HepG2 (cell line): ENCODE data around the gene DAPK1. TPM values are rescaled to one million over a fixed set of nuclear protein-coding genes. Genes with fewer than 3 reads are reported as not detected.

Experiments used
- ATAC-seq: fragments of 200-7000 bp; cut with Tn5 transposase; 3 replicates; pipeline ENCODE4 v1.9.1; 2020; ENCODE audit warnings: mild to moderate bottlenecking, moderate library complexity
- BruUV-seq: library from RNA; stranded (reverse); fragments of 400-500 nt; replicated peaks from 2 replicates; lab custom pipeline; 2021; lab: Mats Ljungman, UMichigan
- CTCF ChIA-PET: fragments of 300-600 bp; formaldehyde crosslinking; extraction: SDS; loops from one replicate; lab custom pipeline; 2021; ENCODE audit warnings: low total read pairs, inconsistent platforms, low intra/inter-chr PET ratio; lab: Yijun Ruan, JAX
- POLR2A ChIA-PET: fragments of 350-600 bp; sonication (Branson Sonifier 250); formaldehyde crosslinking; loops from one replicate; lab custom pipeline; 2020; ENCODE audit warnings: antibody characterized with exemption, inconsistent platforms; lab: Yijun Ruan, JAX
- DNase-seq: peaks from one replicate; pipeline ENCODE4 v3.0.0-alpha.2; 2015; ENCODE audit warnings: low spot score
- FAIRE-seq: peaks from 3 replicates; lab custom pipeline; 2011; peaks lifted over from hg19 to GRCh38; lab: Jason Lieb, UNC
- H2AFZ ChIP-seq: one replicate; pipeline ENCODE4 v1.6.1; 2011; ENCODE audit warnings: low read length, inconsistent platforms
- H3K27ac ChIP-seq: fragments of 300-600 bp; 3 replicates; pipeline ENCODE4 v1.8.0; 2011; ENCODE audit warnings: mixed run types, mild to moderate bottlenecking, mixed read lengths, low read length, inconsistent platforms; ENCODE audit not compliant: insufficient read depth; ENCODE audit errors: extremely low read length
- H3K27me3 ChIP-seq, 2 experiments: fragments of 200-600 bp in 1 of 2; 2 replicates in 1 of 2; 3 replicates in 1 of 2; pipeline versions ENCODE4 v1.6.0 to v1.8.0; 2011; ENCODE audit warnings: low read length in 2 of 2, mild to moderate bottlenecking in 2 of 2, moderate library complexity in 2 of 2, inconsistent platforms in 1 of 2; ENCODE audit not compliant: insufficient read depth in 2 of 2, control insufficient read depth in 1 of 2
- H3K36me3 ChIP-seq, 2 experiments: fragments of 200-600 bp in 1 of 2; replicated peaks in 1 of 2; 2 replicates in 1 of 2; 3 replicates in 1 of 2; pipeline versions ENCODE4 v1.5.1 to v1.8.0; 2011; ENCODE audit warnings: low read length in 2 of 2, inconsistent platforms in 1 of 2; ENCODE audit not compliant: insufficient read depth in 2 of 2, control insufficient read depth in 1 of 2
- H3K4me1 ChIP-seq: 2 replicates; pipeline ENCODE4 v1.5.1; 2012; ENCODE audit warnings: low read length, inconsistent platforms; ENCODE audit not compliant: insufficient read depth
- H3K4me2 ChIP-seq: 2 replicates; pipeline ENCODE4 v1.6.0; 2011; ENCODE audit warnings: low read depth, low read length, inconsistent platforms
- H3K4me3 ChIP-seq, 3 experiments: fragments of 200-600 bp in 1 of 3; sonication (generic), shearing (Covaris generic) in 1 of 3; replicated peaks in 1 of 3; 2 replicates each; pipeline ENCODE4 v1.5.1; 2011 to 2016; ENCODE audit warnings: low read length in 3 of 3, inconsistent platforms in 2 of 3, low read depth in 2 of 3, mild to moderate bottlenecking in 2 of 3, control low read depth in 1 of 3, mixed read lengths in 1 of 3; ENCODE audit not compliant: insufficient read depth in 1 of 3
- H3K79me2 ChIP-seq: one replicate; pipeline ENCODE4 v1.6.1; 2011; ENCODE audit warnings: low read length, inconsistent platforms; ENCODE audit not compliant: insufficient read depth
- H3K9ac ChIP-seq: 2 replicates; pipeline ENCODE4 v1.6.0; 2011; ENCODE audit warnings: mild to moderate bottlenecking, low read depth, low read length, inconsistent platforms; ENCODE audit not compliant: insufficient read depth
- H3K9me3 ChIP-seq: 2 replicates; pipeline ENCODE4 v1.5.1; 2012; ENCODE audit warnings: mild to moderate bottlenecking, low read length
- H4K20me1 ChIP-seq: 2 replicates; pipeline ENCODE4 v1.6.0; 2011; ENCODE audit warnings: inconsistent platforms, mild to moderate bottlenecking, low read length, moderate library complexity; ENCODE audit not compliant: insufficient read depth
- ARID5B ChIP-seq: IDR thresholded peaks from 2 replicates; pipeline ENCODE4 v1.4.0; 2020; ENCODE audit warnings: mild to moderate bottlenecking, missing genetic modification reagents
- BHLHE40 ChIP-seq: IDR thresholded peaks from 2 replicates; pipeline ENCODE4 v1.6.1; 2011; ENCODE audit warnings: low read length, improper control_type of control experiment
- EZH2 ChIP-seq: conservative IDR thresholded peaks from 2 replicates; pipeline ENCODE4 v1.6.1; 2012; ENCODE audit warnings: mild to moderate bottlenecking, low read depth, low read length, moderate library complexity
- FIP1L1 ChIP-seq: fragments of 200-400 bp; formaldehyde crosslinking; IDR thresholded peaks from 2 replicates; pipeline ENCODE4 v1.6.1; 2018; ENCODE audit warnings: low read depth, mild to moderate bottlenecking, low read length, moderate library complexity, borderline replicate concordance; ENCODE audit not compliant: insufficient read depth
- GZF1 ChIP-seq: sonication (generic); formaldehyde crosslinking; IDR thresholded peaks from 2 replicates; pipeline ENCODE4 v1.5.1; 2020; ENCODE audit warnings: mild to moderate bottlenecking, missing genetic modification reagents
- KDM5A ChIP-seq: fragments of 200-600 bp; sonication (generic); IDR thresholded peaks from 2 replicates; pipeline ENCODE4 v1.7.0; 2018; ENCODE audit warnings: antibody characterized with exemption, mild to moderate bottlenecking, low read length, borderline replicate concordance
- MED1 ChIP-seq: sonication (generic); formaldehyde crosslinking; IDR thresholded peaks from 2 replicates; pipeline ENCODE4 v1.4.0; 2020; ENCODE audit warnings: missing genetic modification reagents
- NCOA5 ChIP-seq: sonication (generic); formaldehyde crosslinking; IDR thresholded peaks from 2 replicates; pipeline ENCODE4 v1.4.0; 2020; ENCODE audit warnings: missing genetic modification reagents
- RARA ChIP-seq: IDR thresholded peaks from 2 replicates; pipeline ENCODE4 v1.6.1; 2016; ENCODE audit warnings: missing genetic modification reagents, missing compliant biosample characterization
- SMYD3 ChIP-seq: sonication (generic); formaldehyde crosslinking; IDR thresholded peaks from 2 replicates; pipeline ENCODE4 v1.8.1; 2023; ENCODE audit warnings: mild to moderate bottlenecking, missing genetic modification reagents
- XRCC5 ChIP-seq: fragments of 200-400 bp; formaldehyde crosslinking; optimal IDR thresholded peaks from 2 replicates; pipeline ENCODE3; 2017; ENCODE audit warnings: mild to moderate bottlenecking, low read length
- YEATS4 ChIP-seq: sonication (generic); formaldehyde crosslinking; IDR thresholded peaks from 2 replicates; pipeline ENCODE4 v1.4.0; 2020; ENCODE audit warnings: missing genetic modification reagents, borderline replicate concordance
- ZBTB14 ChIP-seq: sonication (generic); formaldehyde crosslinking; IDR thresholded peaks from 2 replicates; pipeline ENCODE4 v1.4.0; 2020; ENCODE audit warnings: missing genetic modification reagents
- ZBTB7A ChIP-seq: sonication (generic); formaldehyde crosslinking; IDR thresholded peaks from 2 replicates; pipeline ENCODE4 v1.8.0; 2022; ENCODE audit warnings: mild to moderate bottlenecking, missing genetic modification reagents
- ZBTB7B ChIP-seq: sonication (generic); formaldehyde crosslinking; IDR thresholded peaks from 2 replicates; pipeline ENCODE4 v1.4.0; 2020; ENCODE audit warnings: missing genetic modification reagents
- ZFP1 ChIP-seq: IDR thresholded peaks from 2 replicates; pipeline ENCODE4 v1.6.1; 2016
- ZNF263 ChIP-seq: sonication (generic); formaldehyde crosslinking; IDR thresholded peaks from 2 replicates; pipeline ENCODE4 v1.4.0; 2020; ENCODE audit warnings: missing genetic modification reagents
- ZNF275 ChIP-seq: sonication (generic); formaldehyde crosslinking; IDR thresholded peaks from 2 replicates; pipeline ENCODE4 v1.8.0; 2022; ENCODE audit warnings: missing genetic modification reagents, mild to moderate bottlenecking, inconsistent platforms, borderline replicate concordance
- ZNF674 ChIP-seq: sonication (generic); formaldehyde crosslinking; IDR thresholded peaks from 2 replicates; pipeline ENCODE4 v1.5.0; 2020; ENCODE audit warnings: low read depth, mild to moderate bottlenecking, missing genetic modification reagents
- ZSCAN12 ChIP-seq: sonication (generic); formaldehyde crosslinking; IDR thresholded peaks from 2 replicates; pipeline ENCODE4 v1.9.0; 2021; ENCODE audit warnings: mild to moderate bottlenecking, missing genetic modification reagents
- WGBS: methylation state at CpG from one replicate; pipeline ENCODE4 v1.1.6; 2017; ENCODE audit warnings: low lambda C conversion rate; 5-methylcytosine and 5-hydroxymethylcytosine counted together
- in situ Hi-C: cut with HindIII; loops from 2 replicates; pipeline ENCODE4 v1.10.0; 2017; ENCODE audit warnings: low pct_unique_long_range_greater_than_20kb; ENCODE audit not compliant: extremely low pct_ligation_motif_present
- intact Hi-C: fragments of 100-400 bp; cut with micrococcal nuclease; formaldehyde crosslinking; loops from one replicate; pipeline ENCODE4 v1.10.0; 2022; ENCODE audit not compliant: unreplicated experiment
- polyA plus RNA-seq, 8 experiments: library from polyadenylated mRNA; depleted of rRNA in 3 of 8; stranded (reverse) in 7 of 8; unstranded in 1 of 8; fragments of >200 nt; fragmentation: Illumina TruSeq in 4 of 8; extraction: Trizol in 4 of 8; gene quantifications; 2 replicates each; pipeline versions ENCODE4 v1.2.1 to v1.2.3, GENCODE V29; 2011 to 2016; ENCODE audit warnings: low read depth in 4 of 8, missing spikeins in 1 of 8, mixed read lengths in 1 of 8; ENCODE audit not compliant: insufficient read depth in 1 of 8
- total RNA-seq, 5 experiments: library from RNA; depleted of rRNA; stranded (reverse); fragments of >200 nt; fragmentation: Illumina TruSeq; extraction: Trizol; gene quantifications; 2 replicates each; pipeline ENCODE4 v1.2.3, GENCODE V29; 2016; ENCODE audit warnings: low read depth in 1 of 5

The DAPK1 gene
- total and polyA plus RNA-seq, 2 of the 13 experiments (the other 11 are each of a cell fraction or from before 2014, with no cell fraction given): 35.7 to 35.9 TPM

- intact Hi-C loops: no loop called here
- H3K27ac ChIP-seq: no peak overlapping the region
- H3K79me2 ChIP-seq: peaks cover 8% of the 10 kb centered on the region
- ATAC-seq (no peak), DNase-seq (no peak), FAIRE-seq (no peak)
- in situ Hi-C loops: no loop called here
- H3K36me3 ChIP-seq: peaks cover 0 to 7% of the 10 kb centered on the region in 2 experiments; a peak in 1 of 5 replicates
- WGBS: 75% methylated on average over 2 of the region's 2 CpGs
- no peak overlapping the region for H3K4me2 ChIP-seq
- no peak overlapping the region for H3K4me3 ChIP-seq
- no peak overlapping the region for H3K9ac ChIP-seq
- ChIA-PET CTCF (no interaction called here), POLR2A (no interaction called here)
- TF ChIP-seq EZH2 (no peak), RARA (CRISPR knock-in tag) (no peak), ZNF263 (no peak), ZBTB7A (CRISPR knock-in tag) (no peak), KDM5A (no peak), NCOA5 (CRISPR knock-in tag) (no peak), GZF1 (CRISPR knock-in tag) (no peak), ZNF674 (CRISPR knock-in tag) (no peak), ZNF275 (CRISPR knock-in tag) (no peak), BHLHE40 (no peak), ARID5B (CRISPR knock-in tag) (no peak), ZSCAN12 (no peak), ZFP1 (CRISPR knock-in tag) (no peak), FIP1L1 (no peak), ZBTB14 (no peak), YEATS4 (CRISPR knock-in tag) (no peak), XRCC5 (no peak), ZBTB7B (CRISPR knock-in tag) (no peak), MED1 (no peak), SMYD3 (CRISPR knock-in tag) (no peak)
- peaks cover 24% of the 10 kb centered on the region for H3K4me1 ChIP-seq
- no peaks in the 10 kb centered on the region for H3K27me3 ChIP-seq
- BruUV-seq: no TSS peak
- no peaks in the 10 kb centered on the region for H4K20me1 ChIP-seq
- no peaks in the 10 kb centered on the region for H3K9me3 ChIP-seq
- H2AFZ ChIP-seq: no peak overlapping the region
These were observed 65.0 kb downstream of the DAPK1 start for GRCh38 chr9:87562530-87563170.
